HCT116 (cell line): Measurements from ENCODE around the gene IQGAP2. TPM values are rescaled to one million over a fixed set of nuclear protein-coding genes. Genes with fewer than 3 reads are reported as not detected.

Experiments
- ATAC-seq: fragments of 200-7000 bp; cut with Tn5 transposase; 2 replicates; pipeline ENCODE4 v1.9.1; 2020; ENCODE audit warnings: mild to moderate bottlenecking, moderate library complexity
- BruUV-seq: library from RNA; stranded (reverse); fragments of 400-500 nt; replicated peaks from 2 replicates; lab custom pipeline; 2021; lab: Mats Ljungman, UMichigan
- CTCF ChIA-PET: fragments of 300-600 bp; sonication (Branson Sonifier 250); formaldehyde crosslinking; loops from one replicate; lab custom pipeline; 2021; ENCODE audit warnings: antibody characterized with exemption; lab: Charles Lee
- POLR2A ChIA-PET: fragments of 300-600, 350-600 bp; sonication (Branson Sonifier 250); formaldehyde crosslinking; loops from one replicate; lab custom pipeline; 2021; ENCODE audit warnings: antibody characterized with exemption; lab: Charles Lee
- RAD21 ChIA-PET, 2 experiments: fragments of 300-600 bp; sonication (Branson Sonifier 250); formaldehyde crosslinking; loops; one replicate each; lab custom pipeline; 2023; ENCODE audit warnings: low total read pairs in 2 of 2; ENCODE audit not compliant: uncharacterized antibody in 2 of 2, unreplicated experiment in 2 of 2, low non-redundant PET in 1 of 2; lab: Charles Lee
- DNase-seq: peaks from one replicate; pipeline ENCODE4 v3.0.0-alpha.2; 2010; ENCODE audit warnings: low read depth, low spot score
- H2AFZ ChIP-seq: fragments of 200-600 bp; shearing (Covaris generic), sonication (generic); 2 replicates; pipeline ENCODE4 v1.6.1; 2017; ENCODE audit warnings: low read depth, mixed run types, mixed read lengths, antibody characterized with exemption, low read length; ENCODE audit not compliant: poor library complexity, severe bottlenecking
- H3K27ac ChIP-seq: 2 replicates; pipeline ENCODE4 v1.5.1; 2012; ENCODE audit warnings: low read depth, low read length
- H3K27me3 ChIP-seq: fragments of 200-600 bp; sonication (generic); 2 replicates; pipeline ENCODE4 v1.6.1; 2016; ENCODE audit warnings: mixed run types, low read length, mixed read lengths; ENCODE audit not compliant: insufficient read depth
- H3K36me3 ChIP-seq, 2 experiments: fragments of 200-500 bp in 1 of 2; fragments of 200-600 bp in 1 of 2; sonication (Bioruptor generic) in 1 of 2; sonication (generic) in 1 of 2; 2 replicates each; pipeline versions ENCODE4 v1.5.1 to v1.6.1; 2014 to 2016; ENCODE audit warnings: low read length in 2 of 2, inconsistent platforms in 1 of 2, mixed read lengths in 1 of 2, mixed run types in 1 of 2; ENCODE audit not compliant: insufficient read depth in 2 of 2, control insufficient read depth in 1 of 2
- H3K4me1 ChIP-seq, 2 experiments: fragments of 200-600 bp in 1 of 2; sonication (generic) in 1 of 2; 2 replicates each; pipeline versions ENCODE4 v1.5.1 to v1.6.1; 2012 to 2017; ENCODE audit warnings: low read length in 2 of 2, inconsistent platforms in 1 of 2, mild to moderate bottlenecking in 1 of 2, mixed read lengths in 1 of 2, mixed run types in 1 of 2, moderate library complexity in 1 of 2; ENCODE audit not compliant: insufficient read depth in 2 of 2, control insufficient read depth in 1 of 2
- H3K4me2 ChIP-seq: fragments of 200-600 bp; sonication (generic); 2 replicates; pipeline ENCODE4 v1.6.1; 2017; ENCODE audit warnings: mixed run types, low read length, mixed read lengths
- H3K4me3 ChIP-seq, 2 experiments: fragments of 200-600 bp in 1 of 2; sonication (generic) in 1 of 2; replicated peaks in 1 of 2; 2 replicates each; pipeline ENCODE4 v1.5.1; 2011 to 2016; ENCODE audit warnings: low read length in 2 of 2, control low read depth in 1 of 2, low read depth in 1 of 2, mild to moderate bottlenecking in 1 of 2, mixed read lengths in 1 of 2, mixed run types in 1 of 2
- H3K79me2 ChIP-seq: fragments of 200-600 bp; sonication (generic); 2 replicates; pipeline ENCODE4 v1.6.1; 2017; ENCODE audit warnings: mild to moderate bottlenecking, mixed run types, low read length, moderate library complexity, mixed read lengths; ENCODE audit not compliant: insufficient read depth
- H3K9ac ChIP-seq: fragments of 200-600 bp; sonication (generic); 2 replicates; pipeline ENCODE4 v1.6.1; 2016; ENCODE audit warnings: low read length, mixed read lengths
- H3K9me2 ChIP-seq: fragments of 200-600 bp; sonication (generic), shearing (Covaris generic); 2 replicates; pipeline ENCODE4 v1.6.1; 2017; ENCODE audit warnings: mixed run types, mild to moderate bottlenecking, moderate library complexity; ENCODE audit not compliant: insufficient read depth
- H3K9me3 ChIP-seq, 2 experiments: fragments of 200-500 bp in 1 of 2; fragments of 200-600 bp in 1 of 2; sonication (Bioruptor generic) in 1 of 2; sonication (generic) in 1 of 2; 2 replicates each; pipeline ENCODE4 v1.6.1; 2014 to 2017; ENCODE audit warnings: low read length in 2 of 2, mixed read lengths in 2 of 2, inconsistent platforms in 1 of 2, low read depth in 1 of 2, mild to moderate bottlenecking in 1 of 2, mixed run types in 1 of 2, moderate library complexity in 1 of 2; ENCODE audit not compliant: control insufficient read depth in 1 of 2, insufficient read depth in 1 of 2
- H4K20me1 ChIP-seq: fragments of 200-600 bp; sonication (generic), shearing (Covaris generic); 2 replicates; pipeline ENCODE4 v1.6.1; 2017; ENCODE audit warnings: mixed run types, mild to moderate bottlenecking, moderate library complexity; ENCODE audit not compliant: insufficient read depth
- ATF3 ChIP-seq: IDR thresholded peaks from 2 replicates; pipeline ENCODE4 v1.6.1; 2012
- CBX3 ChIP-seq: IDR thresholded peaks from 2 replicates; pipeline ENCODE4 v1.6.1; 2012; ENCODE audit warnings: low read depth
- CEBPB ChIP-seq: IDR thresholded peaks from 2 replicates; pipeline ENCODE4 v1.6.1; 2012; ENCODE audit warnings: low read depth
- CTCF ChIP-seq, 3 experiments: fragments of 200-600 bp in 1 of 3; sonication (generic) in 1 of 3; IDR thresholded peaks in 2 of 3; conservative IDR thresholded peaks in 1 of 3; 2 replicates each; pipeline ENCODE4 v1.5.1; 2012 to 2017; ENCODE audit warnings: low read depth in 2 of 3, low read length in 2 of 3, antibody characterized with exemption in 1 of 3, borderline replicate concordance in 1 of 3, control low read depth in 1 of 3, mild to moderate bottlenecking in 1 of 3, mixed read lengths in 1 of 3, mixed run types in 1 of 3, moderate library complexity in 1 of 3; ENCODE audit not compliant: insufficient read depth in 1 of 3
- EGR1 ChIP-seq: IDR thresholded peaks from 2 replicates; pipeline ENCODE4 v1.6.1; 2012; ENCODE audit warnings: low read depth
- ELF1 ChIP-seq: IDR thresholded peaks from 2 replicates; pipeline ENCODE4 v1.6.1; 2012; ENCODE audit warnings: low read depth, borderline replicate concordance
- EZH2phosphoT487 ChIP-seq: fragments of 200-600 bp; IDR thresholded peaks from 2 replicates; pipeline ENCODE4 v1.6.1; 2018; ENCODE audit warnings: antibody characterized with exemption, borderline replicate concordance
- JUND ChIP-seq: IDR thresholded peaks from 2 replicates; pipeline ENCODE4 v1.6.1; 2012
- MAX ChIP-seq: IDR thresholded peaks from 2 replicates; pipeline ENCODE4 v1.6.1; 2012
- POLR2A ChIP-seq: IDR thresholded peaks from 2 replicates; pipeline ENCODE4 v1.7.0; 2011; ENCODE audit warnings: borderline replicate concordance; ENCODE audit not compliant: insufficient read depth, insufficient read length; ENCODE audit errors: extremely low read depth
- POLR2AphosphoS5 ChIP-seq: IDR thresholded peaks from 2 replicates; pipeline ENCODE4 v1.6.1; 2011; ENCODE audit warnings: mild to moderate bottlenecking, low read depth, low read length, moderate library complexity
- RAD21 ChIP-seq: IDR thresholded peaks from 2 replicates; pipeline ENCODE4 v1.6.1; 2012; ENCODE audit warnings: low read depth, mild to moderate bottlenecking
- REST ChIP-seq: IDR thresholded peaks from 2 replicates; pipeline ENCODE4 v1.6.1; 2012; ENCODE audit warnings: low read depth
- SIN3A ChIP-seq: IDR thresholded peaks from 2 replicates; pipeline ENCODE4 v1.6.1; 2012; ENCODE audit warnings: low read depth
- SP1 ChIP-seq: IDR thresholded peaks from 2 replicates; pipeline ENCODE4 v1.6.1; 2012; ENCODE audit warnings: low read depth
- SRF ChIP-seq: IDR thresholded peaks from 2 replicates; pipeline ENCODE4 v1.6.1; 2012; ENCODE audit warnings: low read depth
- TCF7L2 ChIP-seq: IDR thresholded peaks from 2 replicates; pipeline ENCODE4 v1.7.0; 2011; ENCODE audit warnings: borderline replicate concordance, inconsistent platforms; ENCODE audit not compliant: insufficient read depth, insufficient read length; ENCODE audit errors: extremely low read depth
- YY1 ChIP-seq: IDR thresholded peaks from 2 replicates; pipeline ENCODE4 v1.6.1; 2011; ENCODE audit warnings: low read length, low read depth, moderate library complexity, mild to moderate bottlenecking; ENCODE audit not compliant: insufficient replicate concordance; ENCODE audit errors: extremely low read depth
- intact Hi-C: fragments of 100-400 bp; cut with micrococcal nuclease; formaldehyde crosslinking; loops from 2 replicates; pipeline ENCODE4 v1.10.0; 2022
- total RNA-seq: library from RNA; stranded (reverse); gene quantifications from one replicate; pipeline ENCODE4 v1.2.1, GENCODE V29; 2021; ENCODE audit not compliant: unreplicated experiment

The IQGAP2 gene
- total RNA-seq, 1 experiment from 2014 or later: 2.0 TPM

- no peaks in the 10 kb centered on the region for H3K79me2 ChIP-seq
- H3K4me1 ChIP-seq: no peaks in the 10 kb centered on the region
- no peak overlapping the region for H2AFZ ChIP-seq
- H3K36me3 ChIP-seq: no peaks in the 10 kb centered on the region
- ChIA-PET RAD21 (no interaction called here), CTCF (no interaction called here), POLR2A (no interaction called here)
- ATAC-seq (no peak), DNase-seq (no peak)
- no peak for TF ChIP-seq CBX3
- no peak for TF ChIP-seq RAD21
- no peak for TF ChIP-seq EGR1
- TF ChIP-seq JUND: no peak
- no peak for TF ChIP-seq MAX
- no peak for TF ChIP-seq SIN3A
- TF ChIP-seq REST: no peak
- no peak for TF ChIP-seq EZH2phosphoT487
- TF ChIP-seq POLR2AphosphoS5: no peak
- TF ChIP-seq CEBPB: no peak
- TF ChIP-seq SP1: no peak
- no peak for TF ChIP-seq CTCF (IDR thresholded peaks at IDR 0.05 in 2 of 3, conservative IDR thresholded peaks at IDR 0.05 in 1 of 3; ENCODE audit: borderline replicate concordance in 1 of 3, insufficient read depth in 1 of 3, low read depth in 2 of 3, low read length in 2 of 3)
- no peak for TF ChIP-seq POLR2A
- TF ChIP-seq YY1: no peak
- TF ChIP-seq ATF3: no peak
- no peak for TF ChIP-seq SRF
- no peak for TF ChIP-seq ELF1
- no peak for TF ChIP-seq TCF7L2
- intact Hi-C loops: no loop called here
- no peaks in the 10 kb centered on the region for H4K20me1 ChIP-seq
- no TSS peak for BruUV-seq
- H3K27ac ChIP-seq: no peak overlapping the region
- H3K4me3 ChIP-seq: no peak overlapping the region
- H3K4me2 ChIP-seq: no peak overlapping the region
- H3K27me3 ChIP-seq: no peaks in the 10 kb centered on the region
- no peak overlapping the region for H3K9ac ChIP-seq
- H3K9me2 ChIP-seq: no peaks in the 10 kb centered on the region
- no peaks in the 10 kb centered on the region for H3K9me3 ChIP-seq
Measured at GRCh38 chr5:76497986-76498717, 95.1 kb downstream of the IQGAP2 start.
